Endometrium (tissue), 2 donors: ENCODE data around the gene CCNE1.

Source experiments
- FAIRE-seq: peaks from 2 replicates; lab custom pipeline; 2012; peaks lifted over from hg19 to GRCh38; lab: Jason Lieb, UNC
- donor health status: control.
- donor health status: control.

CCNE1 gene

GRCh38 chr19:29811125-29812079 is at the start of gene CCNE1:
TSS of gene CCNE1 (plus strand) at chr19:29811991. CDS start at chr19:29812556, 565 bp downstream.
- FAIRE-seq = no peak

GRCh38 chr19:29763196-29763595 is 48.6 kb upstream of the CCNE1 start:
- FAIRE-seq = no peak

- no peak for FAIRE-seq
These were observed 47.4 kb upstream of the CCNE1 start for GRCh38 chr19:29764361-29764760.

GRCh38 chr19:29766100-29766499 is 45.7 kb upstream of the CCNE1 start:
- FAIRE-seq = no peak

- no peak for FAIRE-seq
These were observed 44.6 kb upstream of the CCNE1 start for GRCh38 chr19:29767039-29767735.

- no peak for FAIRE-seq
These were observed 43.6 kb upstream of the CCNE1 start for GRCh38 chr19:29768166-29768565.

GRCh38 chr19:29769997-29770396 is 41.8 kb upstream of the CCNE1 start:
- no peak for FAIRE-seq

- no peak for FAIRE-seq
These were observed 41.1 kb upstream of the CCNE1 start for GRCh38 chr19:29770648-29771047.

- no peak for FAIRE-seq
These were observed 39.9 kb upstream of the CCNE1 start for GRCh38 chr19:29771708-29772414.

GRCh38 chr19:29772696-29773095 is 39.1 kb upstream of the CCNE1 start:
- no peak for FAIRE-seq

GRCh38 chr19:29773141-29773540 is 38.6 kb upstream of the CCNE1 start:
- FAIRE-seq = no peak

- no peak for FAIRE-seq
These were observed 37.7 kb upstream of the CCNE1 start for GRCh38 chr19:29774126-29774525.

GRCh38 chr19:29777781-29778309 is 33.9 kb upstream of the CCNE1 start:
- FAIRE-seq = no peak

GRCh38 chr19:29779921-29780320 is 31.9 kb upstream of the CCNE1 start:
- FAIRE-seq = no peak

GRCh38 chr19:29781386-29782259 is 30.2 kb upstream of the CCNE1 start:
- no peak for FAIRE-seq

- FAIRE-seq = no peak
These were observed 29.6 kb upstream of the CCNE1 start for GRCh38 chr19:29782260-29782580.

GRCh38 chr19:29783627-29784190 is 28.1 kb upstream of the CCNE1 start:
- FAIRE-seq = no peak

- FAIRE-seq = no peak
These were observed 27.1 kb upstream of the CCNE1 start for GRCh38 chr19:29784598-29785223.

- FAIRE-seq = no peak
These were observed 26.4 kb upstream of the CCNE1 start for GRCh38 chr19:29785360-29785759.

GRCh38 chr19:29785955-29786589 is 25.7 kb upstream of the CCNE1 start:
- FAIRE-seq = no peak
